ENCODE results near the gene AQP9. TPM values are rescaled to one million over a fixed set of nuclear protein-coding genes. Genes with fewer than 3 reads are reported as not detected.

Gene AQP9
- total and polyA plus RNA-seq, 7 donors = 0.12 to 1.8 (median 0.45) TPM

DNA sequence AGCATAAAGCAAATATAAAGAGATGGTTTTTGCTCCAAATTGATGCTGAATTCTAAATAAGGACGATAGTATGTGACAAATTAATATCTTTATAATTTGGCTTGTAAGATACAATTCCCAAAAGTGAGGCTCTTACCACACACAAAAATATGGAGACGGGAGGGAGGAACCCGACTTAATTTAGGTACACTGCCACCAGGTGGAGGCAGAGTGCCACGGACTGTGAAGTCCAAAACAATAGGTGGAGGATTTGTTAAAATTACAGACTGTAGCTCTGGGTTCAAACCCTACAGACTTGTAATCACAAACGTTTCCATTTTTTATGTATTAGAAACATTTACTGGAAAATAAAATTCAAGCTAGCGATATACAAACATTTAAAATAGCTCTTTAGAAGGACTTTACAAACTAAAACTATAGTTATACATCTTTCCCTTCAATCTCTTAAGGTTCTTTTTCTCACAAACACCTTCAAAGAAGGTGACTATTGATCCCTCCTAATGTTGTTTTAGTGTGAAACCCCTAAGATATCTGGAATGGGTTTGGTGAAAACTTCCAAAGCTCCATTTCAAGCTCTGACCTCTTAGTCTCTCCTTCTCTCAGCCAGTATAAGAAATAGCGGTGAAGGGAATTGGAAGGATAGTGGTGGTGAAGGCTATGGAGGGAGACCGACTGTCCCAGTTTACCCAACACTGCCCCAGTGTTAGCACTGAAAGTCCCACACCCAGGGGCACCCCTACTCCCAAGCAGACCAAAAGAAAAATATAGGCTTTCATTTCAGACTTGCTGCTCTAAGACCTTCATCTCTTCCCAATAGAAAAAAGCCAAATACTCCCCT, 89.7 kb downstream of the AQP9 start:
- peak; percentile 67 to 83 (median 71) for ATAC-seq
- intact Hi-C loops (cut with DNase I) = loop anchor here (1.0 to 10.0 kb wide), 9 partner anchors 32 to 544 kb away; partner anchors contain the start of gene MINDY2 (in 1 of the 2)
- H3K27ac ChIP-seq = peak overlapping the region; percentile 86
- TF ChIP-seq, protein P1, sequence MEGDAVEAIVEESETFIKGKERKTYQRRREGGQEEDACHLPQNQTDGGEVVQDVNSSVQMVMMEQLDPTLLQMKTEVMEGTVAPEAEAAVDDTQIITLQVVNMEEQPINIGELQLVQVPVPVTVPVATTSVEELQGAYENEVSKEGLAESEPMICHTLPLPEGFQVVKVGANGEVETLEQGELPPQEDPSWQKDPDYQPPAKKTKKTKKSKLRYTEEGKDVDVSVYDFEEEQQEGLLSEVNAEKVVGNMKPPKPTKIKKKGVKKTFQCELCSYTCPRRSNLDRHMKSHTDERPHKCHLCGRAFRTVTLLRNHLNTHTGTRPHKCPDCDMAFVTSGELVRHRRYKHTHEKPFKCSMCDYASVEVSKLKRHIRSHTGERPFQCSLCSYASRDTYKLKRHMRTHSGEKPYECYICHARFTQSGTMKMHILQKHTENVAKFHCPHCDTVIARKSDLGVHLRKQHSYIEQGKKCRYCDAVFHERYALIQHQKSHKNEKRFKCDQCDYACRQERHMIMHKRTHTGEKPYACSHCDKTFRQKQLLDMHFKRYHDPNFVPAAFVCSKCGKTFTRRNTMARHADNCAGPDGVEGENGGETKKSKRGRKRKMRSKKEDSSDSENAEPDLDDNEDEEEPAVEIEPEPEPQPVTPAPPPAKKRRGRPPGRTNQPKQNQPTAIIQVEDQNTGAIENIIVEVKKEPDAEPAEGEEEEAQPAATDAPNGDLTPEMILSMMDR (IDR thresholded peaks at IDR 0.05) = peak; percentile 94
- H3K9me3 ChIP-seq = no peaks in the 10 kb centered on the region
- no peaks in the 10 kb centered on the region for H3K27me3 ChIP-seq (ENCODE audit: insufficient read depth in 3 of 3, low read length in 2 of 3)
- WGBS, 3 donors = 33 to 41% (median 36%) methylated on average over 8 of the region's 8 CpGs
- H3K4me1 ChIP-seq = peaks cover 36% of the 10 kb centered on the region
- DNase-seq = peak; percentile 71 to 84
- no peak overlapping the region for H3K4me3 ChIP-seq
- H3K36me3 ChIP-seq (ENCODE audit: insufficient read depth in 1 of 2, low read depth in 1 of 2) = no peaks in the 10 kb centered on the region

GRCh38 chr15:58228718-58229117, 90.5 kb downstream of the AQP9 start:
- TF ChIP-seq, protein P1 (IDR thresholded peaks at IDR 0.05) = no peak
- no peaks in the 10 kb centered on the region for H3K36me3 ChIP-seq (ENCODE audit: insufficient read depth in 1 of 2, low read depth in 1 of 2)
- ATAC-seq = peak; percentile 90 to 95 (median 93)
- 3 to 4% (median 3%) methylated on average over 1 of the region's 1 CpG for WGBS, 3 donors
- intact Hi-C loops (cut with DNase I) = loop anchor here (1.0 to 10.0 kb wide), 9 partner anchors 32 to 544 kb away; partner anchors contain the start of gene MINDY2 (in 1 of the 2)
- peak overlapping the region; percentile 86 for H3K27ac ChIP-seq
- peak overlapping the region; percentile 17 for H3K4me3 ChIP-seq
- no peaks in the 10 kb centered on the region for H3K9me3 ChIP-seq
- DNase-seq = peak in 1 of 2 donors; percentile 67
- H3K4me1 ChIP-seq = peaks cover 35% of the 10 kb centered on the region
- H3K27me3 ChIP-seq (ENCODE audit: insufficient read depth in 3 of 3, low read length in 2 of 3) = no peaks in the 10 kb centered on the region

DNA sequence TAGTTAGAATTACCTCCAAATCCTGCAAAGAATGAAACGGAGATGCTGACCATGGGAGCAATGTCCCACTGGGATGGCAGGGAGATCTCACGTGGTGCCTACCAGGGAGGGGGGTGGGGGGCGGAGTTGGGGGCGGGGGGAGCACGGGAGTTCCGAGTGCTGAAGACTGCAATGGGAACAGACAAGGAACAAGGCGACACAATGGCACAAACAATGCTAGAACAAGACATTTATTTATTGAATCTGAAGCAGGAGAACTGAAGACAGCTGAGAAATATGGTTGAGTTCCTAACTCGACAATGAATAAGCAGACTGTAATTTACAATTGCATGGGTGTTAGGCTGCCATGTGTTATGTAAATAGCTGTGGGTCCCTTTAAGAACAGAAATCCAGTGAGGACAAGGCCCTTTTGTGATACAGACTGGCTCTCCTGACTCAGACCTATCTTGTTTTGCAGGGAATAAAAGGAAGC, 91.2 kb downstream of the AQP9 start:
- WGBS, 3 donors = 2 to 8% (median 4%) methylated on average over 8 of the region's 8 CpGs
- H3K27ac ChIP-seq = peak overlapping the region; percentile 86
- no peaks in the 10 kb centered on the region for H3K36me3 ChIP-seq (ENCODE audit: insufficient read depth in 1 of 2, low read depth in 1 of 2)
- intact Hi-C loops (cut with DNase I) = loop anchor here (2.0 to 10.0 kb wide), 8 partner anchors 45 to 543 kb away; partner anchors contain the start of gene MINDY2 (in 1 of the 2)
- H3K4me1 ChIP-seq = peaks cover 29% of the 10 kb centered on the region
- TF ChIP-seq, protein P1 (IDR thresholded peaks at IDR 0.05) = no peak
- ATAC-seq (peak in 3 of 4 donors; percentile 38 to 69 (median 60)), DNase-seq (no peak)
- H3K9me3 ChIP-seq = no peaks in the 10 kb centered on the region
- no peaks in the 10 kb centered on the region for H3K27me3 ChIP-seq (ENCODE audit: insufficient read depth in 3 of 3, low read length in 2 of 3)
- peak overlapping the region; percentile 17 for H3K4me3 ChIP-seq

DNA sequence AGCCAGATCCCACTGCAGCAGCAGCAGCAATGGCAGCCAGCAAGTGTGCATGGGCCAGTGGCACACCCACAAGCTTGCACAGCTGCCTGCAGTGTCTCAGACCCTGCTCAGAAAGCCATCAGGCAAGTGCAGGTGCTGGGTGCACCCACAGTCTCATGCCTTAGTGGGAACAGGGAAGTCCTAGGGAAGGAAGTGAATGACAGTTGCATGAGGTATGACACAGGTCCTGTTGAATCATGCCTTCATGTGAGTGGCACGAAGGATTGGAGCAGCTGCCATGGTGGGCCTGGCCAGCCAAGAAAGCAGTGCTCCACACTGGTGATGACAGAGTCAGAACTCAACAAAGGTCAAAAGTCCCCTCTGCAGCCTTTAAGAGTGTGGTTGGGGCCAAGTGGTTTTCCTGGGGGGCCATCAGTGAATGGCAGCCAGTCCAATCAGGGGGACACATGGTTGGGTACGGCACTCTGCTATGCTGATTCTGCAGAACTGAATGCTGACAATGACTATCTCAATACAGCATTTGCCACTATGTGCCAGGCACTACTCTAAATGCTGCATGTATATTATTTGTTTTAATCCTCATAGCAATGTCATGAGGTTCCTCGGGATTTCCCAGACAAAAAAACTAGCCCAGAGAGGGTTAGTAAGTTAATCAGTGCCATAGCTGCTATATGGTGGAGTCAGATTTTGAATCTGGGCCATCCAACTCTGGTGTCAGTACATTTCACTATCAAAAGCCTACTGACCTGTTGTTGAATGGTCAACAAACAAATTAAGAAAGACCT, 94.3 kb downstream of the AQP9 start:
- H3K27ac ChIP-seq = no peak overlapping the region
- 48 to 59% (median 49%) methylated on average over 3 of the region's 3 CpGs for WGBS, 3 donors
- intact Hi-C loops (cut with DNase I) = no loop called here
- no peaks in the 10 kb centered on the region for H3K9me3 ChIP-seq
- H3K4me3 ChIP-seq = no peak overlapping the region
- ATAC-seq = peak; percentile 7 to 78 (median 54)
- no peak for DNase-seq
- peaks cover 28% of the 10 kb centered on the region for H3K4me1 ChIP-seq
- no peaks in the 10 kb centered on the region for H3K27me3 ChIP-seq (ENCODE audit: insufficient read depth in 3 of 3, low read length in 2 of 3)
- TF ChIP-seq, protein P1 (IDR thresholded peaks at IDR 0.05) = no peak
- no peaks in the 10 kb centered on the region for H3K36me3 ChIP-seq (ENCODE audit: insufficient read depth in 1 of 2, low read depth in 1 of 2)

All from psoas muscle (tissue), 8 donors.